ENCODE results near the gene DPH2. TPM values are rescaled to one million over a fixed set of nuclear protein-coding genes. Genes with fewer than 3 reads are reported as not detected.

DPH2 gene
- total RNA-seq, 1 donor from 2014 or later, result 51.6 TPM

DNA sequence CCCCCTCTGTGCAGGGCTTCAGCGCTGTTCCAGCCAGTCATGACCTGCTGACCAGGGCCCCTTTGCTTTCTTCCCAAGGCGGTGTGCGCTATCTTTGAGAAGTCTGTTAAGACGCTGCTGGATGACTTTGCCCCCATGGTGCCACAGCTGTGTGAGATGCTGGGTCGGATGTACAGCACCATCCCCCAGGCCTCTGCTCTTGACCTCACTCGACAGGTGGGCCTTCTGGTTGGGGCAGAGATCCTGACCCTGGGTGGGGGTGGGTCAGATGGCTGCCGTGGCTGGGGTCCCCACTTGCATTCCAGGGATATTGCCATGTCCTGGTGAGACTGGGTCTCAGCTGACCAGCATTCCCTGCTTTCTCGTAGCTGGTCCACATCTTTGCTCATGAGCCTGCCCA lies 9.0 kb upstream of the DPH2 start:
- Mint-ChIP-seq H3K4me1 (no peaks in the 10 kb centered on the region), H3K36me3 (ENCODE audit: low read depth) (peaks cover 43% of the 10 kb centered on the region), H3K27me3 (no peaks in the 10 kb centered on the region), H3K4me3 (no peak overlapping the region), H3K9me3 (no peaks in the 10 kb centered on the region), H3K27ac (no peak overlapping the region)
- intact Hi-C loops (cut with micrococcal nuclease), result no loop called here
- DNase-seq (no peak), ATAC-seq (ENCODE audit: low read depth) (no peak)
- CTCF ChIA-PET, result no interaction called here
- TF ChIP-seq, protein P1, sequence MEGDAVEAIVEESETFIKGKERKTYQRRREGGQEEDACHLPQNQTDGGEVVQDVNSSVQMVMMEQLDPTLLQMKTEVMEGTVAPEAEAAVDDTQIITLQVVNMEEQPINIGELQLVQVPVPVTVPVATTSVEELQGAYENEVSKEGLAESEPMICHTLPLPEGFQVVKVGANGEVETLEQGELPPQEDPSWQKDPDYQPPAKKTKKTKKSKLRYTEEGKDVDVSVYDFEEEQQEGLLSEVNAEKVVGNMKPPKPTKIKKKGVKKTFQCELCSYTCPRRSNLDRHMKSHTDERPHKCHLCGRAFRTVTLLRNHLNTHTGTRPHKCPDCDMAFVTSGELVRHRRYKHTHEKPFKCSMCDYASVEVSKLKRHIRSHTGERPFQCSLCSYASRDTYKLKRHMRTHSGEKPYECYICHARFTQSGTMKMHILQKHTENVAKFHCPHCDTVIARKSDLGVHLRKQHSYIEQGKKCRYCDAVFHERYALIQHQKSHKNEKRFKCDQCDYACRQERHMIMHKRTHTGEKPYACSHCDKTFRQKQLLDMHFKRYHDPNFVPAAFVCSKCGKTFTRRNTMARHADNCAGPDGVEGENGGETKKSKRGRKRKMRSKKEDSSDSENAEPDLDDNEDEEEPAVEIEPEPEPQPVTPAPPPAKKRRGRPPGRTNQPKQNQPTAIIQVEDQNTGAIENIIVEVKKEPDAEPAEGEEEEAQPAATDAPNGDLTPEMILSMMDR (IDR thresholded peaks at IDR 0.05), result no peak
- POLR2A ChIA-PET, result no interaction called here

DNA sequence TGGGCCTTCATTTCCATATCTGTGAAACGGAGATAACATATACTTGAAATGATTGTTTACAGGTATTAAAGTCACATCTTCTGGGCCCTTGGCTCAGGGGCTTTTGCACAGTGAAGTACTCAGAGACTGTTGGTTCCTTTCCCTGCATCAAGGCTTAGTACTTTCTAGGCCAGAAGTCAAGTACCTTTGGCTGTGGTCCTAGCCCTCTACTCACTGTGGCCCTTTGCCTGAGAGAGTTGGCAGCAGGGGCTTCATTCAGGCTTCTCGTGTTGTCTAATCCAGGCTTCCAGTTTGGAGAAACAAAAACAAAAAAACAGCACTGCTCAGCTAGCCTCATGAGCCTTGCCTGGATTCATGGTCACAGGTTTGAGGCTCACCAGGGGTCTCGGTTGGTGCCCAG lies 8.1 kb upstream of the DPH2 start:
- CTCF ChIA-PET, result no interaction called here
- TF ChIP-seq, protein P1 (IDR thresholded peaks at IDR 0.05), result no peak
- Mint-ChIP-seq H3K27ac (no peak overlapping the region), H3K4me1 (no peaks in the 10 kb centered on the region), H3K36me3 (ENCODE audit: low read depth) (peaks cover 43% of the 10 kb centered on the region), H3K4me3 (no peak overlapping the region), H3K27me3 (no peaks in the 10 kb centered on the region), H3K9me3 (no peaks in the 10 kb centered on the region)
- POLR2A ChIA-PET, result no interaction called here
- intact Hi-C loops (cut with micrococcal nuclease), result no loop called here
- DNase-seq (no peak), ATAC-seq (ENCODE audit: low read depth) (no peak)

DNA sequence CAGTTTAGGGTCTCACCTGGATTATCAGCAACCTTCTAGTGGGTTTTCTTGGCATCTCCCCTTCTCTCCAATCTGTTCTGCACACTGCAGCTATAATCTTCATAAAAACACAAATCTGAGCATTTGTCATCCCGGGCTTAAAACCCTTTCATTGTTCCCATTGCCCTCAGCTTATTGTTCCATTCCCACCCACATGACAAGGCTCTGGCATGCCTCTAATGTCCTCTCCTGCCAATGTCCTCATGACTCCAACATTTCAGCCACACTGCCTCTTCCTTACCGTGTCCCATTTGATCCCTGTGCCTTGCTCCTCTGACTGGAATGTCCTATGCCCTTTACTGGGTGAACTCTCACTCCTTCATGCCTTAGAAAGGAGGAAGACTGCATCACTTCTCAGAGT lies 7.5 kb upstream of the DPH2 start:
- Mint-ChIP-seq H3K27me3 (no peaks in the 10 kb centered on the region), H3K4me3 (no peak overlapping the region), H3K4me1 (no peaks in the 10 kb centered on the region), H3K9me3 (no peaks in the 10 kb centered on the region), H3K36me3 (ENCODE audit: low read depth) (peaks cover 39% of the 10 kb centered on the region), H3K27ac (no peak overlapping the region)
- ATAC-seq (ENCODE audit: low read depth) (no peak), DNase-seq (no peak)
- intact Hi-C loops (cut with micrococcal nuclease), result no loop called here
- ChIA-PET CTCF (no interaction called here), POLR2A (no interaction called here)
- TF ChIP-seq, protein P1 (IDR thresholded peaks at IDR 0.05), result no peak

DNA sequence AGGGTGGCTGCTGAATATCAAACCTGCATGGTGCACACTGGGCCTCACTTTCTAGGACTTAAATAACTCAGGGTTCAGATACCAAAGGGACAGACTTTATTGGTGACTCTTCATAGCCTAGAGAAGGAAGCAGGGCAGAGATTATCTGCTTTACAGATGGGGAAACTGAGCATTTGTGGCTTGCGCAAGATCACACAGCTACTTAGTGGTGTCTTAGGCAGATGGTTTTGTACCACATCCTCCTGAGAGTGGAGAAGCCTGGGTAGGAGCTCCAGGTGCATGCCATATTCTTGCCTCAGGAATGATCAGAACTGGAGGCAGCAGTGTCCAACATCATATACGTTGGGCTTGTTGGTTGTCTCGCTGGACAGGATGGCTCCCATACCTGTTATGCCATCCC lies 6.8 kb upstream of the DPH2 start:
- peaks cover 35% of the 10 kb centered on the region for H3K36me3 Mint-ChIP-seq (ENCODE audit: low read depth)
- no peaks in the 10 kb centered on the region for H3K27me3 Mint-ChIP-seq
- H3K9me3 Mint-ChIP-seq, result no peaks in the 10 kb centered on the region
- no peak overlapping the region for H3K4me3 Mint-ChIP-seq
- ChIA-PET CTCF (no interaction called here), POLR2A (no interaction called here)
- H3K27ac Mint-ChIP-seq, result no peak overlapping the region
- no peak for DNase-seq
- H3K4me1 Mint-ChIP-seq, result no peaks in the 10 kb centered on the region
- TF ChIP-seq, protein P1 (IDR thresholded peaks at IDR 0.05), result no peak
- no peak for ATAC-seq (ENCODE audit: low read depth)
- intact Hi-C loops (cut with micrococcal nuclease), result no loop called here

DNA sequence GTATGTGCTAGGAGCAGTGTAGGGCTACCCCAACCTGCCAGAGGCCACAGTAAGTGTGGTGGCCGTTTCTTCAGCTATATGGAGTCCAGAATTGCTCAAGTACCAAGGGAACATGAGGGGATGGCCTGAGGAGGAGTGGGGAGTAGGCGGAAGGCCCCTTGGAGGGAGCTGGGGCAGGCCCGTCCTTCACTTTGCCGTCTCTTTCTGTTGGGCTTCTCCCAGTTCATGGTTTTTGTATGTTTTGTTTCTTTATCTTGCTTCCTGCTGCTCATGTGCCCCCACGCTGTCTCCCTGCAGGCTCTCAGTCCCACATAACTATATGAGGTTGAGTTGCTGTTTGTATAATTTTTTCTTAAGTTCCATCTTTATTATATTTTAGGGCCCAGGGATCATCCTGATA lies 5.9 kb upstream of the DPH2 start:
- Mint-ChIP-seq H3K4me3 (no peak overlapping the region), H3K27ac (no peak overlapping the region), H3K36me3 (ENCODE audit: low read depth) (peaks cover 26% of the 10 kb centered on the region), H3K27me3 (no peaks in the 10 kb centered on the region), H3K9me3 (no peaks in the 10 kb centered on the region), H3K4me1 (no peaks in the 10 kb centered on the region)
- TF ChIP-seq, protein P1 (IDR thresholded peaks at IDR 0.05), result no peak
- POLR2A ChIA-PET, result no interaction called here
- DNase-seq (no peak), ATAC-seq (ENCODE audit: low read depth) (no peak)
- CTCF ChIA-PET, result no interaction called here
- intact Hi-C loops (cut with micrococcal nuclease), result no loop called here

Measured in activated B cell treated with CpG ODN at 0.5 μM for 24 hours (primary cell).